Progenitor cell of endocrine pancreas (in vitro differentiated cells): ENCODE results near the gene ABCC3. TPM values are rescaled to one million over a fixed set of nuclear protein-coding genes. Genes with fewer than 3 reads are reported as not detected.

Experiments
- DNase-seq: peaks from one replicate; pipeline ENCODE4 v3.0.0; 2021; ENCODE audit warnings: low spot score; ENCODE audit not compliant: unreplicated experiment
- H3K27ac Mint-ChIP-seq: 2 replicates; pipeline ENCODE4 v1.8.0; 2021; ENCODE audit warnings: mild to moderate bottlenecking, moderate library complexity, mixed read lengths
- H3K27me3 Mint-ChIP-seq: 2 replicates; pipeline ENCODE4 v1.8.0; 2021; ENCODE audit warnings: mixed read lengths
- H3K36me3 Mint-ChIP-seq: 2 replicates; pipeline ENCODE4 v1.8.0; 2022; ENCODE audit warnings: mixed read lengths; ENCODE audit not compliant: insufficient read depth
- H3K4me1 Mint-ChIP-seq: 2 replicates; pipeline ENCODE4 v1.8.0; 2021; ENCODE audit warnings: low read depth, mixed read lengths
- H3K4me3 Mint-ChIP-seq: 2 replicates; pipeline ENCODE4 v1.8.0; 2021; ENCODE audit warnings: low read depth, mild to moderate bottlenecking, moderate library complexity, mixed read lengths
- H3K9me3 Mint-ChIP-seq: 2 replicates; pipeline ENCODE4 v1.8.0; 2021; ENCODE audit warnings: low read depth, mixed read lengths
- total RNA-seq: library from RNA; stranded (reverse); gene quantifications from 2 replicates; pipeline ENCODE4 v1.2.1, GENCODE V29; 2021
- TF ChIP-seq, protein P1 (sequence below): fragments of 200-600 bp; sonication (generic); IDR thresholded peaks from one replicate; pipeline ENCODE4 v1.5.0; 2021; ENCODE audit warnings: antibody characterized with exemption, mild to moderate bottlenecking; ENCODE audit not compliant: unreplicated experiment

ABCC3 gene
- total RNA-seq, 1 donor from 2014 or later, result 1.6 TPM

DNA sequence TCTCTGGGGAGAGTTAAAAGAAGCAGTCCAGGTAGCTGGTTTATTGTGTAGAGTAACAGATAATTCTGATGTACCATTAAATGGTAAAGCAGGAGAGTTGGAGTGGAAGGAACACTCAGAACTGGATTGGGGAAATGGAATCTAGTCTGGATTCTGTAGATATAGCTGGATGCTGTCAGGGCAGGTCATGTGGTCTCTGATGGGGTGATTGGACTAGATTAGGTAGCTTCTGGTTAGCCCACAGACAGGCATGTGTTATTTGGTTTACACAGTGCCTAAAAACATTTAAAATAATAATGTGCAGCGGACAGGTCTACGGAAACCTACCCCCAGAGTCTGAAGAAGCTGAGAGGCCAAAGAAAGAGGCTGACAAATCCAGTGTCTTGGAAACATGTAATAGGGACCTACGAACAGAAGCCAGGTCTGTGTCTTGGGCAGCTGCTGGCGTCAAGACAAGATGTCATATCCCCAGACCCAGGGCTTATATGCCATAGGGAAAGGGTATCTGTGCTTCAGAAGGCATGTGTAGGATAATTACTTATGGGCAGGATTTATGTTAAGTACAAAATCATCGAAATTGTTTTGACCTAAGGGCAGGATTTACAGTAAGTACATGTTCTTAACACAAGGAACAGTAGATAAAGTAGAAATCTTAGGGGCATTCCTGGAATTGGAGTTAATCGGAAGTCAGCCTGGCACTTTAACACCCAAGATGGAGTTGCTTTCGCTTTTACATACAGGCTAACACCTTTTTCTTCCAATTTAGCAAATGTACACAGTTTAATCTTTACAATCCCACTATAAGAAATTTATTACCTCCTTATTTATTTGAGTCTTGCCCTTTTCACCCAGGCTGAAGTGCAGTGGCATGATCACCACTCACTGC lies 97.1 kb downstream of the ABCC3 start:
- Mint-ChIP-seq H3K36me3 (peaks cover 2% of the 10 kb centered on the region), H3K4me1 (peaks cover 7% of the 10 kb centered on the region), H3K4me3 (no peak overlapping the region), H3K9me3 (no peaks in the 10 kb centered on the region), H3K27me3 (no peaks in the 10 kb centered on the region), H3K27ac (peak overlapping the region; percentile 60)
- TF ChIP-seq, protein P1, sequence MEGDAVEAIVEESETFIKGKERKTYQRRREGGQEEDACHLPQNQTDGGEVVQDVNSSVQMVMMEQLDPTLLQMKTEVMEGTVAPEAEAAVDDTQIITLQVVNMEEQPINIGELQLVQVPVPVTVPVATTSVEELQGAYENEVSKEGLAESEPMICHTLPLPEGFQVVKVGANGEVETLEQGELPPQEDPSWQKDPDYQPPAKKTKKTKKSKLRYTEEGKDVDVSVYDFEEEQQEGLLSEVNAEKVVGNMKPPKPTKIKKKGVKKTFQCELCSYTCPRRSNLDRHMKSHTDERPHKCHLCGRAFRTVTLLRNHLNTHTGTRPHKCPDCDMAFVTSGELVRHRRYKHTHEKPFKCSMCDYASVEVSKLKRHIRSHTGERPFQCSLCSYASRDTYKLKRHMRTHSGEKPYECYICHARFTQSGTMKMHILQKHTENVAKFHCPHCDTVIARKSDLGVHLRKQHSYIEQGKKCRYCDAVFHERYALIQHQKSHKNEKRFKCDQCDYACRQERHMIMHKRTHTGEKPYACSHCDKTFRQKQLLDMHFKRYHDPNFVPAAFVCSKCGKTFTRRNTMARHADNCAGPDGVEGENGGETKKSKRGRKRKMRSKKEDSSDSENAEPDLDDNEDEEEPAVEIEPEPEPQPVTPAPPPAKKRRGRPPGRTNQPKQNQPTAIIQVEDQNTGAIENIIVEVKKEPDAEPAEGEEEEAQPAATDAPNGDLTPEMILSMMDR, result no peak
- no peak for DNase-seq

DNA sequence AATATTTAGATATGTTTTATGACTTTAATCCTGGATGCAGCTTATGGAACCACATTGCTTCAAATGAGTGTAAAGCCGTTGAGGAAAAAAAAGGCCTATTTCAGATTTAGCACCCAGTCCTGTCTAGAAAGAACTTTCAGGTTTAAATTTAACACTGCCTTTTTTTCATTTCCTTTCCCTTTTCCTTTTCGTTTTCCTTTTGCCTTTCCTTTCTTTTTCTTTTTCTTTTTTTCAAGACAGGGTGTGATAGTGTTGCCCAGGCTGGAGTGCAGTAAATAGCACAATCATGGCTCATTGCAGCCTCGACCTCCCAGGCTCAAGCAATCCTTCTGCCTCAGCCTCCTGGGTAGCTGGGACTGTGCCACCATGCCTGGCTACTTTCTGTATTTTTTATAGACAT lies 100.6 kb downstream of the ABCC3 start:
- peaks cover 11% of the 10 kb centered on the region for H3K36me3 Mint-ChIP-seq
- H3K4me3 Mint-ChIP-seq, result no peak overlapping the region
- no peak for DNase-seq
- TF ChIP-seq, protein P1, result no peak
- H3K4me1 Mint-ChIP-seq, result no peaks in the 10 kb centered on the region
- H3K27me3 Mint-ChIP-seq, result no peaks in the 10 kb centered on the region
- no peaks in the 10 kb centered on the region for H3K9me3 Mint-ChIP-seq
- H3K27ac Mint-ChIP-seq, result peak overlapping the region; percentile 33

DNA sequence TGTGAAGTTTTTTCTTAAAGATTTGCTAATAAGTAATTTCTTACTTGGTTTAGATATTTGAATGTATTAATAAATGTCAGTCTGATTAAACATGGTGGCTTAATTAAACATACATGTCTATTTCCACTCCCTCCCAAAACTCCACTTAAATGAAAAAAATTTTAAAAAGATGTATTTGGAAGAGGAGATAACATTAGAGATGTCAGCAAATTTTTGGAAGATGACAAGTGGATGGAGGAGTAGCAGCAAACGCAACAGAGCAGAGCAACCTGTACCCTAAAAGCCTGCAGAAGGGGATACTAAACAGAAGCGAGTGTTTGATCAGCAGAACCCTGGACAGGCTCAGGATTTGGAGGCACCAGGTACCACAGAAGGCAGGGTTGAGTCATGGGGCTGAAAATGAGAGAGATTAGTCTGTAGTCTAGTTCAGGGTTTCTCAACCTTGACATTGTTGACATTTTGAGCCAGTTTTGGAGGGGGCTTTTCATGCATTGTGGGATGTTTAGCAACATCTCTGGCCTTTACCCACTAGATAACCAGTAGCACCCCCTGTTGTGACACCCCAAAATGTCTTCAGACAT lies 102.5 kb downstream of the ABCC3 start:
- Mint-ChIP-seq H3K4me3 (no peak overlapping the region), H3K4me1 (no peaks in the 10 kb centered on the region), H3K9me3 (no peaks in the 10 kb centered on the region), H3K27ac (no peak overlapping the region), H3K27me3 (no peaks in the 10 kb centered on the region), H3K36me3 (peaks cover 18% of the 10 kb centered on the region)
- TF ChIP-seq, protein P1, result no peak
- DNase-seq, result no peak

DNA sequence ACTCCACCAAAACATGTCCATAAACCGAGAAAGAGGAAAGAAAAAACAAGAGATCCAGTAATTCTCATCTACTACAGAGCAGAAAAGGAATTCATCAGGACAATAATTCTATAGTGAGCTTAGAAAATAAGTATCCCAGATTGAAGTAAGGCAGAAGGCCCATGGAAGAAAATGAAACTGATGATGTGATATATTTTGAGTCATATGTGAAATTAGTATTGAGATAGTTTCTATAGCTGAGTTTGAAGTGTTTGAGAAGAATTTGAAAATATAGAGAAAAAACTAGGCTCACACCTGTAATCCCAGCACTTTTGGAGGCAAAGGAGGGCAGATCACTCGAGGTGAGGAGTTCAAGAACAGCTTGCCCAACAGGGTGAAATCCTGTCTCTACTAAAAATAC lies 104.4 kb downstream of the ABCC3 start:
- TF ChIP-seq, protein P1, result no peak
- DNase-seq, result no peak
- peak overlapping the region; percentile 45 for H3K27ac Mint-ChIP-seq
- no peaks in the 10 kb centered on the region for H3K27me3 Mint-ChIP-seq
- H3K9me3 Mint-ChIP-seq, result no peaks in the 10 kb centered on the region
- H3K36me3 Mint-ChIP-seq, result peaks cover 27% of the 10 kb centered on the region
- no peaks in the 10 kb centered on the region for H3K4me1 Mint-ChIP-seq
- no peak overlapping the region for H3K4me3 Mint-ChIP-seq

Other genes starting within 250 kb of the ABCC3 start
- gene LRRC59, start 237.4 kb upstream of the ABCC3 start, total RNA-seq, result 55.2 and 56.0 TPM in 2 replicates
- 69.7 and 72.6 TPM in 2 replicates for gene ACSF2, start 208.7 kb upstream of the ABCC3 start, total RNA-seq
- not detected in 2 replicates for gene CHAD, start 166.0 kb upstream of the ABCC3 start, total RNA-seq
- 34.4 and 40.7 TPM in 2 replicates for gene RSAD1, start 156.0 kb upstream of the ABCC3 start, total RNA-seq
- gene MYCBPAP, start 126.4 kb upstream of the ABCC3 start, total RNA-seq, result 1.7 and 3.5 TPM in 2 replicates
- 8.5 and 9.1 TPM in 2 replicates for gene EPN3, start 102.1 kb upstream of the ABCC3 start, total RNA-seq
- 84.1 and 90.3 TPM in 2 replicates for gene SPATA20, start 87.7 kb upstream of the ABCC3 start, total RNA-seq
- 0.19 and 0.36 TPM in 2 replicates for gene CACNA1G, start 74.2 kb upstream of the ABCC3 start, total RNA-seq
- gene ANKRD40, start 73.0 kb downstream of the ABCC3 start, total RNA-seq, result 39.0 and 39.2 TPM in 2 replicates
- gene LUC7L3, start 84.7 kb downstream of the ABCC3 start, total RNA-seq, result 168 and 184 TPM in 2 replicates
- not detected in 2 replicates for gene ANKRD40CL, start 132.6 kb downstream of the ABCC3 start, total RNA-seq
- gene WFIKKN2, start 200.7 kb downstream of the ABCC3 start, total RNA-seq, result not detected in 2 replicates
- gene TOB1, start 231.5 kb downstream of the ABCC3 start, total RNA-seq, result 41.0 and 43.9 TPM in 2 replicates